ENCODE data around the gene AGAP1. TPM values are rescaled to one million over a fixed set of nuclear protein-coding genes. Genes with fewer than 3 reads are reported as not detected.

Gene AGAP1
- total and polyA plus RNA-seq, 11 donors, result 5.9 to 21.6 (median 18.9) TPM

GRCh38 chr2:235977445-235977844, 483.6 kb downstream of the AGAP1 start:
- no peak for TF ChIP-seq POLR2A (IDR thresholded peaks at IDR 0.05)
- intact Hi-C loops (cut with DNase I), result no loop called here
- Histone ChIP-seq H3K27ac (peak overlapping the region in 1 of 12 donors; percentile 5), H3K4me1 (peaks cover 0 to 12% (median 0%) of the 10 kb centered on the region in 12 donors), H3K9me3 (no peaks in the 10 kb centered on the region), H3K36me3 (peaks cover 0 to 18% (median 0%) of the 10 kb centered on the region in 9 donors), H3K27me3 (no peaks in the 10 kb centered on the region), H3K4me3 (no peak overlapping the region)
- WGBS, 4 donors, result 87 to 92% (median 90%) methylated on average over 9 of the region's 9 CpGs
- DNase-seq (no peak), ATAC-seq (no peak)

GRCh38 chr2:235978022-235978421, 484.2 kb downstream of the AGAP1 start:
- H3K4me3 ChIP-seq, result no peak overlapping the region
- no peaks in the 10 kb centered on the region for H3K27me3 ChIP-seq
- ATAC-seq (peak in 2 of 4 donors; percentile 52 to 66), DNase-seq (no peak)
- intact Hi-C loops (cut with DNase I), result no loop called here
- peak overlapping the region in 1 of 12 donors; percentile 5 for H3K27ac ChIP-seq
- peaks cover 0 to 12% (median 0%) of the 10 kb centered on the region in 12 donors for H3K4me1 ChIP-seq
- 64 to 90% (median 82%) methylated on average over 1 of the region's 1 CpG for WGBS, 4 donors
- no peak for TF ChIP-seq POLR2A (IDR thresholded peaks at IDR 0.05)
- H3K9me3 ChIP-seq, result no peaks in the 10 kb centered on the region
- H3K36me3 ChIP-seq, result peaks cover 0 to 18% (median 0%) of the 10 kb centered on the region in 9 donors

GRCh38 chr2:235979037-235979436, 485.2 kb downstream of the AGAP1 start:
- DNase-seq, result no peak
- no peak overlapping the region for H3K27ac ChIP-seq
- H3K4me3 ChIP-seq, result no peak overlapping the region
- no peaks in the 10 kb centered on the region for H3K9me3 ChIP-seq
- intact Hi-C loops (cut with DNase I), result no loop called here
- H3K4me1 ChIP-seq, result peaks cover 0 to 12% (median 0%) of the 10 kb centered on the region in 12 donors
- TF ChIP-seq CTCF (IDR thresholded peaks at IDR 0.05), result no peak
- no peak for TF ChIP-seq POLR2A (IDR thresholded peaks at IDR 0.05)
- no peaks in the 10 kb centered on the region for H3K27me3 ChIP-seq
- peaks cover 0 to 18% (median 0%) of the 10 kb centered on the region in 9 donors for H3K36me3 ChIP-seq
- 74 to 84% (median 80%) methylated on average over 8 of the region's 8 CpGs for WGBS, 4 donors
- ATAC-seq, result no peak

GRCh38 chr2:235979753-235980435, 486.1 kb downstream of the AGAP1 start:
- WGBS, 4 donors, result 88 to 91% (median 90%) methylated on average over 15 of the region's 15 CpGs
- peaks cover 0 to 12% (median 0%) of the 10 kb centered on the region in 12 donors for H3K4me1 ChIP-seq
- no peaks in the 10 kb centered on the region for H3K9me3 ChIP-seq
- no peaks in the 10 kb centered on the region for H3K27me3 ChIP-seq
- no peak overlapping the region for H3K4me3 ChIP-seq
- no peak for ATAC-seq
- peaks cover 0 to 18% (median 0%) of the 10 kb centered on the region in 9 donors for H3K36me3 ChIP-seq
- intact Hi-C loops (cut with DNase I), result no loop called here
- no peak for DNase-seq
- H3K27ac ChIP-seq, result no peak overlapping the region
- no peak for TF ChIP-seq POLR2A (IDR thresholded peaks at IDR 0.05)
- no peak for TF ChIP-seq CTCF (IDR thresholded peaks at IDR 0.05)

- Histone ChIP-seq H3K27ac (no peak overlapping the region), H3K4me3 (no peak overlapping the region), H3K9me3 (peaks cover 0 to 4% (median 0%) of the 10 kb centered on the region in 12 donors), H3K36me3 (peaks cover 0 to under 1% (median 0%) of the 10 kb centered on the region in 9 donors), H3K4me1 (peaks cover 0 to 12% (median 0%) of the 10 kb centered on the region in 12 donors), H3K27me3 (no peaks in the 10 kb centered on the region)
- DNase-seq (no peak), ATAC-seq (no peak)
- intact Hi-C loops (cut with DNase I), result no loop called here
- WGBS, 4 donors, result 79 to 88% (median 85%) methylated on average over 15 of the region's 15 CpGs
- no peak for TF ChIP-seq POLR2A (IDR thresholded peaks at IDR 0.05)
- TF ChIP-seq CTCF (IDR thresholded peaks at IDR 0.05), result no peak
Measured at GRCh38 chr2:235981631-235982030, 487.8 kb downstream of the AGAP1 start.

All from heart left ventricle (tissue), 16 donors.